GM13977 (cell line): ENCODE results near the gene ABCA2.

Source experiments
- DNase-seq: peaks from one replicate; pipeline ENCODE4 v3.0.0; 2012; ENCODE audit warnings: low spot score
- in situ Hi-C: fragments of 300-500 bp; cut with MboI; formaldehyde crosslinking; loops from one replicate; pipeline ENCODE4 v1.12.0; 2022; ENCODE audit warnings: low sequenced_read_pairs, low pct_unique_long_range_greater_than_20kb, mixed read lengths, inconsistent platforms; ENCODE audit not compliant: unreplicated experiment
- TF ChIP-seq, protein P1 (sequence below): IDR thresholded peaks from 2 replicates; pipeline ENCODE4 v1.5.1; 2012; ENCODE audit warnings: mild to moderate bottlenecking, control low read depth; ENCODE audit not compliant: insufficient read depth; ENCODE audit errors: extremely low read depth, missing control alignments

Gene ABCA2

GRCh38 chr9:136974817-136975535 is 53.1 kb downstream of the ABCA2 start:
- DNase-seq, result no peak
- TF ChIP-seq, protein P1, sequence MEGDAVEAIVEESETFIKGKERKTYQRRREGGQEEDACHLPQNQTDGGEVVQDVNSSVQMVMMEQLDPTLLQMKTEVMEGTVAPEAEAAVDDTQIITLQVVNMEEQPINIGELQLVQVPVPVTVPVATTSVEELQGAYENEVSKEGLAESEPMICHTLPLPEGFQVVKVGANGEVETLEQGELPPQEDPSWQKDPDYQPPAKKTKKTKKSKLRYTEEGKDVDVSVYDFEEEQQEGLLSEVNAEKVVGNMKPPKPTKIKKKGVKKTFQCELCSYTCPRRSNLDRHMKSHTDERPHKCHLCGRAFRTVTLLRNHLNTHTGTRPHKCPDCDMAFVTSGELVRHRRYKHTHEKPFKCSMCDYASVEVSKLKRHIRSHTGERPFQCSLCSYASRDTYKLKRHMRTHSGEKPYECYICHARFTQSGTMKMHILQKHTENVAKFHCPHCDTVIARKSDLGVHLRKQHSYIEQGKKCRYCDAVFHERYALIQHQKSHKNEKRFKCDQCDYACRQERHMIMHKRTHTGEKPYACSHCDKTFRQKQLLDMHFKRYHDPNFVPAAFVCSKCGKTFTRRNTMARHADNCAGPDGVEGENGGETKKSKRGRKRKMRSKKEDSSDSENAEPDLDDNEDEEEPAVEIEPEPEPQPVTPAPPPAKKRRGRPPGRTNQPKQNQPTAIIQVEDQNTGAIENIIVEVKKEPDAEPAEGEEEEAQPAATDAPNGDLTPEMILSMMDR, result no peak
- in situ Hi-C loops, result no loop called here

GRCh38 chr9:136973618-136974617 is 54.1 kb downstream of the ABCA2 start:
- DNase-seq, result no peak
- in situ Hi-C loops, result no loop called here
- TF ChIP-seq, protein P1, result no peak

GRCh38 chr9:136972743-136973142 is 55.3 kb downstream of the ABCA2 start:
- TF ChIP-seq, protein P1, result no peak
- in situ Hi-C loops, result no loop called here
- DNase-seq, result no peak

- TF ChIP-seq, protein P1, result no peak
- no peak for DNase-seq
Measured at GRCh38 chr9:136972335-136972734, 55.7 kb downstream of the ABCA2 start.

GRCh38 chr9:136971746-136972145 is 56.3 kb downstream of the ABCA2 start:
- TF ChIP-seq, protein P1, result no peak
- in situ Hi-C loops, result no loop called here
- no peak for DNase-seq

More at GRCh38 chr9:136972335-136972734, 55.7 kb downstream of the ABCA2 start:
- in situ Hi-C loops, result no loop called here

GRCh38 chr9:136970361-136970760 is 57.7 kb downstream of the ABCA2 start:
- in situ Hi-C loops, result no loop called here
- TF ChIP-seq, protein P1, result no peak
- DNase-seq, result no peak
